HG03039 (cell line): Measurements from ENCODE around the gene NTN5.

Experiments used
- ATAC-seq: cut with Tn5 transposase; IDR thresholded peaks from one replicate; pipeline ENCODE4 v1.9.1; 2021; ENCODE audit warnings: mild to moderate bottlenecking, moderate library complexity; ENCODE audit not compliant: unreplicated experiment

The NTN5 gene

GRCh38 chr19:48631225-48631624 is 41.6 kb downstream of the NTN5 start:
- no peak for ATAC-seq

DNA sequence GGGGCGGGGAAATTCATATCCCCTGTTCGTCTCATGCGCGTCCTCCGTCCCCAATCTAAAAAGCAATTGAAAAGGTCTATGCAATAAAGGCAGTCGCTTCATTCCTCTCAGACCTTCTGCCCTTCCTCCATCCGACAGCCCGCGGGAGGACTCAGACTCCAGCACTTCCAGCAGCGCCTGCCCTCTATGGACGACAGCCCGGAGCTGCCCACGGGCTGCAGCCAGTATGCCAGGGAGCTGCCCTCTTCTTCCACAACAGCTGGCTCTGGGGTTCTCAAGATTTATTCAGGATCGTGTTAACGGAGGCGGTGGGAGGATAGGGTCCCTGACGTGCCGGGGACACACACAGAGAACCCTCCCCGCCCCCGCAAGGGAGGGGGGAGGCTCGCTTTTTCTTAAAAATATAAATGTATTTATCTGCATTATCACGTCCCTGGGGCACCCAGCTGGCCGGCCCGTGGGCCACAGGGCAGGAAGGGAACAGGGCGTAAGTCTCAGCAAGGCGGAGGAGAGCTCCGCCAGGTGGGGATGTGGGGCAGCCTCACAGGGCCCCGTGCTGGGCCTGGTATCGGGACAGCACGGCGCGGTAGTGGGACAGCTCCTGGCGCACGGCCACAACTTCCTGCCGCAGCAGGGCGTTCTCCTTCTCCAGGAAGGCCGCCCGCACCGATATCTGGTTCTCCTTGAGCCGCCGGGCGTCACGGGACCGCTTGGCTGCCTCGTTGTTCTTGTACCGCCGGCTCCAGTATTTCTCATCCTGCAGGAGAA is 42.3 kb downstream of the NTN5 start:
- ATAC-seq = no peak

DNA sequence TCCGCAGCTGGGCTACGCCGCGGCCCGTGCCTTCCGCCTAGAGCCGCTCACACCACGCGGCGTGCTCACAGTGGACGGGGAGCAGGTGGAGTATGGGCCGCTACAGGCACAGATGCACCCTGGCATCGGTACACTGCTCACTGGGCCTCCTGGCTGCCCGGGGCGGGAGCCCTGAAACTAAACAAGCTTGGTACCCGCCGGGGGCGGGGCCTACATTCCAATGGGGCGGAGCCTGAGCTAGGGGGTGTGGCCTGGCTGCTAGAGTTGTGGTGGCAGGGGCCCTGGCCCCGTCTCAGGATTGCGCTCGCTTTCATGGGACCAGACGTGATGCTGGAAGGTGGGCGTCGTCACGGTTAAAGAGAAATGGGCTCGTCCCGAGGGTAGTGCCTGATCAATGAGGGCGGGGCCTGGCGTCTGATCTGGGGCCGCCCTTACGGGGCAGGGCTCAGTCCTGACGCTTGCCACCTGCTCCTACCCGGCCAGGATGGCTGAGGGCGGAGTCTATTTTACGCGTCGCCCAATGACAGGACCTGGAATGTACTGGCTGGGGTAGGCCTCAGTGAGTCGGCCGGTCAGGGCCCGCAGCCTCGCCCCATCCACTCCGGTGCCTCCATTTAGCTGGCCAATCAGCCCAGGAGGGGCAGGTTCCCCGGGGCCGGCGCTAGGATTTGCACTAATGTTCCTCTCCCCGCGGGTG is 43.1 kb downstream of the NTN5 start:
- ATAC-seq = no peak

GRCh38 chr19:48629297-48629598 is 43.6 kb downstream of the NTN5 start:
- no peak for ATAC-seq

DNA sequence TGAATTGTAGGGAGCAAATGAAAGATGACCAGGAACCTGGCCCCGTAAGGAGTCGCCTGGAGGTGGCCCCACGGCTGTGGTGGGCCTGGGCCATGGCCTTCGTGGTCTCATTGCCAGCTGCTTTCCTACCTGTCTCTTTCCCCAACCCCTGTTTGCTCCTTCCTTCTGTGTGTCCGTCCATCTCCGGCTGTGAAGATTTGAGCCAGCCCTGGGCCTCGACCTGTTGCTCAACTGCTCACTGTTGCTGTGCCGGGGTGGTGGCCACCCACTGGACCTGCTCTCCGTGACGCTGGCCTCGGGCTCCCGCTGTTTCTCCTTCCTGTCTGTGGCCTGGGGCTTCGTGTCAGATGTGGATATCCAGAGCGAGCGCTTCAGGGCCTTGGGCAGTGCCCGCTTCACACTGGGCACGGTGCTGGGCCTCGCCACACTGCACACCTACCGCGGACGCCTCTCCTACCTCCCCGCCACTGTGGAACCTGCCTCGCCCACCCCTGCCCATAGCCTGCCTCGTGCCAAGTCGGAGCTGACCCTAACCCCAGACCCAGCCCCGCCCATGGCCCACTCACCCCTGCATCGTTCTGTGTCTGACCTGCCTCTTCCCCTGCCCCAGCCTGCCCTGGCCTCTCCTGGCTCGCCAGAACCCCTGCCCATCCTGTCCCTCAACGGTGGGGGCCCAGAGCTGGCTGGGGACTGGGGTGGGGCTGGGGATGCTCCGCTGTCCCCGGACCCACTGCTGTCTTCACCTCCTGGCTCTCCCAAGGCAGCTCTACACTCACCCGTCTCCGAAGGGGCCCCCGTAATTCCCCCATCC is 44.1 kb downstream of the NTN5 start:
- ATAC-seq = no peak

- no peak for ATAC-seq
Measured at GRCh38 chr19:48627865-48628314, 44.9 kb downstream of the NTN5 start.

- ATAC-seq = no peak
Measured at GRCh38 chr19:48627201-48627864, 45.5 kb downstream of the NTN5 start.

DNA sequence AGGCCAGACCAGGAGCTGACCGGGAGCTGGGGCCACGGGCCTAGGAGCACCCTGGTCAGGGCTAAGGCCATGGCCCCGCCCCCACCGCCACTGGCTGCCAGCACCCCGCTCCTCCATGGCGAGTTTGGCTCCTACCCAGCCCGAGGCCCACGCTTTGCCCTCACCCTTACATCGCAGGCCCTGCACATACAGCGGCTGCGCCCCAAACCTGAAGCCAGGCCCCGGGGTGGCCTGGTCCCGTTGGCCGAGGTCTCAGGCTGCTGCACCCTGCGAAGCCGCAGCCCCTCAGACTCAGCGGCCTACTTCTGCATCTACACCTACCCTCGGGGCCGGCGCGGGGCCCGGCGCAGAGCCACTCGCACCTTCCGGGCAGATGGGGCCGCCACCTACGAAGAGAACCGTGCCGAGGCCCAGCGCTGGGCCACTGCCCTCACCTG is 46.9 kb downstream of the NTN5 start:
- no peak for ATAC-seq

DNA sequence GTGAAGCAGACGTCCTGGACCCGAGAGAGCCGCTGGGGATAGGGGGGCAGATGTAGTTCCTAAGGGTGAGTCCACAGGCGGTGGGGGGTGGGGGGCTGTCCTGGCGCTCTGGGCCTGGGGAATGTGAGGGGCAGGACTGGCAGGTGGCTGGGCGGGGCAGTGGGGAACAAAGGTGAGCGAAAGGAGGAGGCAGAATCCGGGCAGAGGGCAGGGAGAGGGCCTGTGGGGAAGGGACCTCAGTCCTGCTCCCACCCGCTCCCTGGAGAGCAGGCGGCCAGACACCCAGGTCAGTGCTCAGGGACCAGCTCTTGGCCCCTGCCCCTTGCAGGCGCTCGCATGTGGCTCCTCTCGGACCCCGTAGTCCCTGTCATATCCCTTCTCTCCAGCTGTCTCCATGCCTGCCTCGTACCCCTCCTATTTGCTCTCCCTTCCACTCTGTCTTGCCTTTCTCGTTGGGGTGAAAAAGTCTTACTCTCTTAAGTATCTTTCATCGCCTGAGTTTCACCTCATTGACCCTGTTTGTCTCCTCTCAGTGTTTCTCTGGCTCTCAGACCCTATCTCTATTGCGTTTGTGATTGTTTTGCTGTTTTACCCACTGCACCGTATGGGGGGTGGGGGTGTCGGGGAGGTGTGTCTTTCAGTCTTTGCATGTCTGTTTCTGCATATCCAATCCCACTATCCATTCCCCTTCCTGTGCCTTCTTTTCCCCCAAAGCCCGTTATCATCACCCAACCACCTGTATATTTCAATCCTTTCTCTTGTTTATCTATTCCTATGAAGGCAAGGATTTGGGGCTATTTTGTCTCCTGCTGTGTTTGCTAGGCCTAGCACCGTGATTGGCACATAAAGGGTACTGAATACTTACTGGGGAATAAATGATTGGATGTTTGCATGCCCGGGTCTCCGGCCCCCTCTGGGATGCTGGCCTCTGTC is 47.8 kb downstream of the NTN5 start:
- ATAC-seq = no peak

DNA sequence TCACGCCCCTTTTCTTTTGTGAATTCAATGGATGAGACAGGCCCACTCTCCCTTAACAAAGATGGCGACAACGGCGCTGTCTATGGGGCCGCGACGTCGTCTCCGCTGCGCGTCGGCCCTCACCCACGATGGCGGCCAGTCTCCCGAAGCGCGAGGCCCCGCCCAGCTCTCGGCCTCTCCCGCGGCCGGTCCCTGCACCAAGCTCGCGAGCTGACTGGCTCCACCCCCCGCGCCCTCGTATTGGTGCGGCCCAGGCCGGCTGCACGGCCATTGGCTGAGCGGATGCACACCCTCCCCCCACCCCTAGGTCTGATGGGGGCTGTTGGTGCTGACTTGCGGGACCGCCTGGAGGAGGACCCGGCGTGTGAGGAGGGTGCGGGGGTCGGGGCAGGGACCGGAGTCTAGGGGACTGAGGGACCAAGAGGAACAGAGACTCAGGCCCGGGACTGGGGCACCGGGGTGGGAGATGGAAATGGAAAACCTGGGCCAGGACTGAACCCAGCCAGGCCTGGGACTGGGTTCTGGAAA is 48.7 kb downstream of the NTN5 start:
- ATAC-seq = peak; percentile 48

GRCh38 chr19:48623556-48624066 is 49.2 kb downstream of the NTN5 start:
- no peak for ATAC-seq

DNA sequence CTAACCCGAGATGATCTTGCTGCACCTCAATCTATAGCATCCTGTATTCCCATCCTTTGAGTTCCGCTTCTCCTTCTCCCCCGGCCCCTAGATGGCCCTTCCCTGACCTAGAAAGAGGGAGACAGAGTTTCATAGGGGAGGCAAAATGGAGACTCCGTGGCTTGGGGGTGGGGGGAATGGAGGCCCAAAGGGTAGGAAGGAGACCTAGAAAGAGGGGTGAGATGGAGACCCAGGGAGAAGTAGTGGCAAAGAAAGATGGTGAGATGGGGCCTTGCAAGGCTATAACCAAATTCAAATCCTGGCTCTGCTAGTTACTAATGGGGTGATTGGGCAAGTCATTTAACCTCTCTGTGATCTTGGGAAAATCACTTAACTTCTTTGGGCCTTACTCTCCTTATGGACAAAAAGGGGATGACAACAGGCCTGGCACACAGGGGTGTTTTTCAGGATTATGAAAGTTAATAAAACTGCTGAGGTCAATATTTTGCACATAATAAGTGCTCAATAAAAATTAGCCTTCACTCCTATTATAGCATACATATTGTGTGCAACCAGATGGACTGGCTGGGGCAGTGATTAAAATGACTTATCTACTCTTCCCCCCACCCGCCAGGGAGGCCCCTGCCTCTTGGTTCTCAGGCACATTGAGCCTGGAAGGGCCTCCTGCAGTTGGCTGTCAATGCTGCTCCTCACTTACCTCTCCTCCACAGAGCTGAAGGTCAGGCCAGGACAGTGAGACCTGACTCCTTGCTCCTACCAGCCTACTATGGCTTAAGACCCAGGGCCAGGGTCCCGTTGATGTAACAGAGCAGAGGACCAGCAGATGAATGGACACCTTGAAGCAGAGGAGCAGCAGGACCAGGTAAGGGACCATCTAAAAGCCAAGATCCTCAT is 52.9 kb downstream of the NTN5 start:
- ATAC-seq = no peak

- peak; percentile 72 for ATAC-seq
Measured at GRCh38 chr19:48618916-48619691, 53.7 kb downstream of the NTN5 start, which contains the start of the genes RPL18 and SPHK2. Gene RPL18 (minus strand): TSS chr19:48619178. CDS start chr19:48619143, 35 bp downstream. Gene SPHK2 (plus strand): TSS chr19:48619506. CDS start chr19:48620515, 1,009 bp downstream.

GRCh38 chr19:48618278-48618915 is 54.4 kb downstream of the NTN5 start:
- ATAC-seq = no peak

GRCh38 chr19:48617146-48617937 is 55.5 kb downstream of the NTN5 start:
- ATAC-seq = no peak

DNA sequence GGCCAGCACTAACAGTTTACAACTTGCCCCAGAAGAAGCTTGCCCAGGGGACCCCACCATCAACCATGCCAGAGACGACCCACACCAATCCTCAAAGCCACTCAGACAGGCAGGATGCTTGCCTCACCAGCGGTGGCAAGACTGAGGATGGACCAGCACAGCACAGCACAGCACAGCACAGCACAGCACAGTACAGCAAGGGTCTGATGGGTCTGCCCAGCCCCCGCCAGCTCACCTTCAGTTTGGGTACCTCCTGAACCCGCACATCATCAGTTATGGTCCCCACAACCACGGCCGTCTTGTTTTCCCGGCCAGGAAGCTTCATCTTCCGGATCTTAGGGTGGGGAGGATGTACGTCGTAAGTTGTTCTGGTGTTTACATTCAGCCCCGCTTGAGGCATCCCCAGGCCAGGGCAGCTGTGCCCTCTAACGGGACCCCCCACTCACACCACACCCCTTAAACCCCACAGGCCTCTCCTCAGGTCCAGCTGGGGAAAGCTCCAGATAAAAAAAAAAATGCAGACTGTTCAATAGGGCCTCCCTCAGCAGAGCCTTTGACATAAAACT is 56.2 kb downstream of the NTN5 start:
- ATAC-seq = no peak
